NCI-H2081 (cell line): Measurements from ENCODE around the gene SLC23A2.

ENCODE experiments used
- DNase-seq, 2 experiments: peaks; one replicate each; lab custom pipeline; 2025; lab: John Stamatoyannopoulos, UW

Gene SLC23A2

GRCh38 chr20:4813863-4814695, 187.2 kb downstream of the SLC23A2 start:
- no peak for DNase-seq

GRCh38 chr20:4813076-4813862, 188.0 kb downstream of the SLC23A2 start:
- no peak for DNase-seq

GRCh38 chr20:4812641-4813075, 188.7 kb downstream of the SLC23A2 start:
- no peak for DNase-seq

- DNase-seq = no peak
These were observed 189.1 kb downstream of the SLC23A2 start for GRCh38 chr20:4812216-4812615.

- no peak for DNase-seq
These were observed 189.6 kb downstream of the SLC23A2 start for GRCh38 chr20:4811661-4812181.

- DNase-seq = no peak
These were observed 190.1 kb downstream of the SLC23A2 start for GRCh38 chr20:4811257-4811656.

- DNase-seq = no peak
These were observed 190.8 kb downstream of the SLC23A2 start for GRCh38 chr20:4810426-4811019.

GRCh38 chr20:4809707-4810106, 191.6 kb downstream of the SLC23A2 start:
- peak in 1 of 2 experiments; percentile 7 for DNase-seq

- no peak for DNase-seq
These were observed 192.4 kb downstream of the SLC23A2 start for GRCh38 chr20:4808872-4809271.

- DNase-seq = no peak
These were observed 195.5 kb downstream of the SLC23A2 start for GRCh38 chr20:4805663-4806449.

GRCh38 chr20:4802527-4802926, 198.8 kb downstream of the SLC23A2 start:
- DNase-seq = no peak
